Vagina (tissue), 2 donors: ENCODE data around the gene RIMBP3C. TPM values are rescaled to one million over a fixed set of nuclear protein-coding genes. Genes with fewer than 3 reads are reported as not detected.
"Not testable (repeated sequence)": the region's sequence is repeated elsewhere in the genome, so short reads cannot be mapped to it uniquely, and the experiment has no call there.

Source experiments
- DNase-seq, 2 donors: peaks; one replicate each; pipeline ENCODE4 v3.0.0-alpha.2; 2017; ENCODE audit errors: extremely low spot score in 2 of 2
- H3K27ac ChIP-seq: fragments of 200-600 bp; sonication (generic); one replicate; pipeline ENCODE4 v1.5.1; 2019
- H3K27me3 ChIP-seq: fragments of 200-600 bp; sonication (generic); one replicate; pipeline ENCODE4 v1.5.1; 2019
- H3K36me3 ChIP-seq, 2 donors: fragments of 200-600 bp; sonication (generic); one replicate each; pipeline ENCODE4 v1.5.1; 2017 to 2019
- H3K4me1 ChIP-seq: fragments of 200-600 bp; sonication (generic); one replicate; pipeline ENCODE4 v1.5.1; 2019
- H3K4me3 ChIP-seq, 2 donors: fragments of 200-600 bp; sonication (generic); 1 replicate in 1 of 2; 2 replicates in 1 of 2; pipeline ENCODE4 v1.5.1; 2016 to 2019
- H3K9me3 ChIP-seq: fragments of 200-600 bp; sonication (generic); one replicate; pipeline ENCODE4 v1.5.1; 2019
- intact Hi-C: fragments of 100-400 bp; cut with DNase I; formaldehyde crosslinking; loops from one replicate; pipeline ENCODE4 v1.15.1; 2023
- small RNA-seq: library from RNA; depleted of rRNA; stranded (forward); fragments of <200 nt; gene quantifications from one replicate; pipeline ENCODE3, GENCODE V24; 2016
- total RNA-seq: library from RNA; depleted of rRNA; stranded (reverse); fragments of >200 nt; gene quantifications from one replicate; pipeline ENCODE4 v1.2.3, GENCODE V29; 2016

The RIMBP3C gene
- total RNA-seq, 1 donor from 2014 or later, result not detected

GRCh38 chr22:21516970-21517764 lies 34.1 kb downstream of the RIMBP3C start:
- DNase-seq, H3K4me1 ChIP-seq, H3K9me3 ChIP-seq, H3K36me3 ChIP-seq, intact Hi-C loops, H3K27ac ChIP-seq, H3K27me3 ChIP-seq: not testable (repeated sequence)
- peak overlapping the region in 1 of 2 donors; percentile 22 for H3K4me3 ChIP-seq

- intact Hi-C loops, result not testable (repeated sequence)
Observed at GRCh38 chr22:21516522-21516921, 34.7 kb downstream of the RIMBP3C start.

GRCh38 chr22:21515234-21515633 lies 36.0 kb downstream of the RIMBP3C start:
- H3K27ac ChIP-seq, H3K27me3 ChIP-seq, H3K36me3 ChIP-seq, DNase-seq, intact Hi-C loops, H3K4me3 ChIP-seq, H3K4me1 ChIP-seq, H3K9me3 ChIP-seq: not testable (repeated sequence)

More at GRCh38 chr22:21516522-21516921, 34.7 kb downstream of the RIMBP3C start:
- not testable (repeated sequence) for H3K27me3 ChIP-seq, H3K9me3 ChIP-seq, H3K27ac ChIP-seq, H3K36me3 ChIP-seq, H3K4me1 ChIP-seq, DNase-seq
- H3K4me3 ChIP-seq, result peak overlapping the region in 1 of 2 donors; percentile 22

DNA sequence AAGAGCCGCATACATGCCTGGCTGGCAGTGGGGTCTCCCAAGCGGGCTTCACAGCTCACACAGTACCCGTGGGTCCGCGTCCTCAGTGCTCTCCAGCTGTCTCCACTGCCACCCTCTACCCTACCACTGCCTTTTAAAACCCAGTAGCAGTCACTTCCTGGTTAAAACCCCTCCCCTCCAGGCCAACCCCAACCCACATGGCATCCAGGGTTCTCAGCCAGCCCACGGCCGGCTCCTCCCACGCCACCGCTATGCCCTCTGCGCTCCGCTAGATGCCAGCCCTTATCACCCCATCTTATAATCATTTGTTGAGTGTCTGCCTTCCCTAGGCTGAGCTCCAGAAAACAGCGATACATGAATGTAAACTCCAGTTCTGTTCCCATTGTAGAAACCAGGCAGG lies 37.1 kb downstream of the RIMBP3C start:
- H3K4me3 ChIP-seq, H3K4me1 ChIP-seq, H3K27me3 ChIP-seq, DNase-seq, intact Hi-C loops, H3K27ac ChIP-seq, H3K36me3 ChIP-seq, H3K9me3 ChIP-seq: not testable (repeated sequence)

- H3K27ac ChIP-seq, H3K36me3 ChIP-seq, H3K9me3 ChIP-seq, H3K4me3 ChIP-seq, DNase-seq, H3K4me1 ChIP-seq, H3K27me3 ChIP-seq, intact Hi-C loops: not testable (repeated sequence)
Observed at GRCh38 chr22:21512022-21512421, 39.2 kb downstream of the RIMBP3C start.

GRCh38 chr22:21510397-21510796 lies 40.9 kb downstream of the RIMBP3C start:
- H3K9me3 ChIP-seq, H3K36me3 ChIP-seq, intact Hi-C loops, H3K27ac ChIP-seq, H3K4me1 ChIP-seq, DNase-seq, H3K4me3 ChIP-seq, H3K27me3 ChIP-seq: not testable (repeated sequence)

GRCh38 chr22:21499623-21500506 lies 51.4 kb downstream of the RIMBP3C start:
- H3K4me1 ChIP-seq, H3K4me3 ChIP-seq, intact Hi-C loops: not testable (repeated sequence)

GRCh38 chr22:21498489-21498888 lies 52.8 kb downstream of the RIMBP3C start:
- H3K4me3 ChIP-seq, H3K4me1 ChIP-seq, DNase-seq, intact Hi-C loops, H3K27me3 ChIP-seq, H3K36me3 ChIP-seq, H3K27ac ChIP-seq, H3K9me3 ChIP-seq: not testable (repeated sequence)

More at GRCh38 chr22:21499623-21500506, 51.4 kb downstream of the RIMBP3C start:
- not testable (repeated sequence) for H3K27ac ChIP-seq, DNase-seq, H3K27me3 ChIP-seq, H3K36me3 ChIP-seq, H3K9me3 ChIP-seq

GRCh38 chr22:21497984-21498383 lies 53.3 kb downstream of the RIMBP3C start:
- H3K36me3 ChIP-seq, H3K27ac ChIP-seq, H3K9me3 ChIP-seq, H3K27me3 ChIP-seq, H3K4me1 ChIP-seq, DNase-seq, H3K4me3 ChIP-seq, intact Hi-C loops: not testable (repeated sequence)

Small RNA genes lying within 50 kb of the gene (small RNA-seq; reads per million reads assigned to genes)
- gene RF00492, result not detected
- not detected for gene RN7SKP221

Other genes starting within 250 kb of the RIMBP3C start
- not detected for gene RIMBP3B, start 167.7 kb downstream of the RIMBP3C start, total RNA-seq
- gene HIC2, start 134.1 kb downstream of the RIMBP3C start, total RNA-seq, result 3.9 TPM
- gene TMEM191C, start 84.1 kb downstream of the RIMBP3C start, total RNA-seq, result 8.3 TPM
- gene UBE2L3, start 16.3 kb upstream of the RIMBP3C start, total RNA-seq, result 32.7 TPM
- 22.6 TPM for gene YDJC, start 78.6 kb upstream of the RIMBP3C start, total RNA-seq
- not detected for gene CCDC116, start 81.3 kb upstream of the RIMBP3C start, total RNA-seq
- gene SDF2L1, start 90.8 kb upstream of the RIMBP3C start, total RNA-seq, result 33.9 TPM
- 44.7 TPM for gene PPIL2, start 114.6 kb upstream of the RIMBP3C start, total RNA-seq
- gene YPEL1, start 184.3 kb upstream of the RIMBP3C start, total RNA-seq, result 4.9 TPM